Ecto neural progenitor cell (in vitro differentiated cells): ENCODE measurements around the gene RAB1B.

ENCODE experiments used
- DNase-seq: peaks from one replicate; pipeline ENCODE4 v3.0.0-alpha.2; 2018; ENCODE audit warnings: low spot score

Gene RAB1B

DNA sequence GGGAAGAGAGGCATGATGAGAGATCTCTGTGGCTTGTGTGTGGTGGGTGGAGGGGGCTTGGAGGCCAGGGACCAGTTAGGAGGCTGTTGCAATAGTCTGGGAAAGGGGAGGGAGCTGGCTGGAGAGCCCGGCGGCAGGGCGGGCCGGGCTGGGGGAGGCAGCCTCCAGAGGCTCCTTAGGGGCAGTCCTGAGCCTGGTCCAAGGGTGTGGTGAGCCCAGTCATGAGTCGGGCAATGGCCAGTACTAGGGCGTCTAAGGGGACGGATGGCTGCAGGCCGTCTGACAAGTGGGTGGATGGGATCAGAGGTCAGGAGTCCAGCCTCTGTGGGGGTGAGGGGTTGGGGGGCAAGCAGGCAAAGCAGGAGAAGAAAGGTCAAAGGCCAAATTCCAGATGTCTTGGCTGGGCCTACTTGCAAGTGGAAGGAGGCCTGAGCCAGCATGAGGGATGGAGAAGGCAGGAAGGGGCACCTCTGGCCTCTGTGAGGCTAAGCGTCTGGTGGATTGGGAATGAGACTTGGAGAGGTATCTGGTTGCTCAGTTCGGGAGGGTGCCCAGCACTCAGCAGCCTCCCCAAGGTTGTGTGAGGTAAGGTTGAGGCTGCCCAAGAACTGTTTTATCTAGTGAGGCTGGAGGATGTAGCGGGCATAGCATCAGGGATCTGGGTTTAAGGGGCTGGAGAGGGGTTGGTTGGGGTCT is 54.4 kb downstream of the RAB1B start:
- peak; percentile 54 for DNase-seq

GRCh38 chr11:66323684-66324083 is 55.2 kb downstream of the RAB1B start:
- no peak for DNase-seq

DNA sequence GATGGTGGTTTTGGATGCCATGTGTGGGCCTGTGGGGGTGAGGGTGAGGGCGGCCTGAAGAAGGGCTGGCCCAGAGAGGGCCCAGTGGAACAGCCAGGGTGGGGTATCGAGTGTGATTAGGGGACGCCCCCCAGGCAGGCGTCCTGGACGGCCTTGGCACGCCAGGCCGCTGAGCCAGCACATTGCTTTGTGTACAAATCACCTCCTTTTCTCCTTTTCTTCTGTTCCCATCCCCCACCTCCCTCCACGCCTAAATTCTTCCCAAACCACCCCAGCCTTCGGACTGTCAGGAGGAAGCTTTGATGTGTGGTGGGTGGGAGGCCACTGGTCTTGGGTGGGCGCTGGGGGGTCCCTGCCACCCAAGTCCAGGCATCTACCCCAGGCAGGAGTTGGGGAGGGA is 56.2 kb downstream of the RAB1B start:
- DNase-seq, result no peak

DNA sequence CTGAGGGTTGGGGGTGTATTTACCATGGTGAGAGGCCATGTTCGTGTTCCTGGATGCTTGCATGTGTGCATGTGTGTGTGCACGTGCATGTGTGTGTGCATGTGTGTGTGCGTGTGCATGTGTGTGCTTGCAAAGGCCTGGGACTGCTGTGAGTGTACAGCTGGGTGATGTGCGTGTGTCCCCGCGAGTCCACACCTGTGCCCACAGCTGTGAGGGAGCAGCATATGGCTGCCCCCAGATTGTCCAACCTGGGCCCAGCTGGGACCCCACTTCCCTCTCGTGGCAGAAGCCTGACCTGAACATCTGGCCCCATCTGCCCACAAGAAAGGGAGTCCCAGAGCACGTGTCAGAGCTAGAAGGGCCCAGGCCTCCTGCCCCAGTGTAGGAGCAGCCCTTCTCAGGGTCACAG is 56.8 kb downstream of the RAB1B start:
- no peak for DNase-seq

DNA sequence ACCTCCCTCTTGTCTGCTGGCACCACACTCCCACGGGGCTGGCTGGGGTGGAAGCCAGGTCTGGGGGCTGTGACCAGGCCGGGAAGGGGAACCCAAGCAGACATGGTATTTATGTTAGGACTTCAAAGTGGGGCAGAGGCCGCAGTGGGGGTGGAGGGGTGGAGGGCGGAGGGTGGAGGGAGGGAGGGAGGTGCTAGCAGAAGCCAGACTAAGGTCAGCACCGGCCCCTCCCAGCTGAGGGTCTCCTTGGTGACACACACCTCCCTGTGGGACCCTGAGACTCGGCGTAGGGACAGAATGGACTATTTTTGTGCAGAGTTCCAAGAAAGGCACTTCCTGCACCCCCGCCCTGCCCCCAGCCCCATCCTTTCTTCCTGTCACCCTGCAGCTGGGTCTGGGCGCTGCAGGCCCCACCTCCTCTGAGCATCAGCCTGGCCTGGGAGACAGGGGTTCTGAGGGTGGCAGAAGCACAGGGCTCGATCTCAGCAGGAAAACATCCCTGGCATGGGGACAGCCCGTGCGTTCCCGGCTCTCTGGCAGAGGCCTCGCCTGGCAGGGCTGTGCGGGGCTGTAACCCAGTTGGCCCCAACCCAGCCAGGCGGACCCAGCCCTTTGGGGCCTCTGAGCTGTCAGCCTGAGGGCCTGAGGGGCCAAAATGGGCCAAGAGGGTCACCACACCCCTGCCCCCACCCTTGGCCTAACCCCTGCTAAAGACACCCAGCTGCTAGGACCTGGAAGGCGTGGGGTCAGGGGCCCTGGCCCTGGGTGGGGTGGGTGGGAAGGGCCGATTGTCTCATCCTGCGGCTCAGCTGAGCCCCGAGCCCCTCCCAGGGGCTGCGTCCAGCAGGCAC is 58.0 kb downstream of the RAB1B start:
- peak; percentile 51 for DNase-seq
